Astrocyte (in vitro differentiated cells and primary cell): ENCODE data around the gene PI16. TPM values are rescaled to one million over a fixed set of nuclear protein-coding genes. Genes with fewer than 3 reads are reported as not detected.
A peak's percentile ranks its signal among the peaks of the same experiment; 100 is the strongest.

Experiments
- DNase-seq: peaks from one replicate; pipeline ENCODE4 v3.0.0-alpha.2; 2010; ENCODE audit warnings: low read depth
- FAIRE-seq: peaks from 2 replicates; lab custom pipeline; 2011; peaks lifted over from hg19 to GRCh38; lab: Jason Lieb, UNC
- H2AFZ ChIP-seq: 2 replicates; pipeline ENCODE4 v1.6.0; 2012; ENCODE audit warnings: low read depth, low read length, inconsistent platforms
- H3K27ac ChIP-seq: 2 replicates; pipeline ENCODE4 v1.5.1; 2011; ENCODE audit warnings: low read depth, low read length, inconsistent platforms
- H3K27me3 ChIP-seq: 2 replicates; pipeline ENCODE4 v1.6.0; 2011; ENCODE audit warnings: low read length, inconsistent platforms; ENCODE audit not compliant: insufficient read depth
- H3K36me3 ChIP-seq: 2 replicates; pipeline ENCODE4 v1.5.1; 2011; ENCODE audit warnings: low read length, inconsistent platforms; ENCODE audit not compliant: insufficient read depth
- H3K4me1 ChIP-seq: 2 replicates; pipeline ENCODE4 v1.5.1; 2011; ENCODE audit warnings: low read length, inconsistent platforms; ENCODE audit not compliant: insufficient read depth
- H3K4me2 ChIP-seq: 2 replicates; pipeline ENCODE4 v1.6.0; 2012; ENCODE audit warnings: low read length, inconsistent platforms
- H3K4me3 ChIP-seq: 2 replicates; pipeline ENCODE4 v1.5.1; 2011; ENCODE audit warnings: low read depth, mild to moderate bottlenecking, low read length, inconsistent platforms; ENCODE audit not compliant: insufficient read depth
- H3K79me2 ChIP-seq: 2 replicates; pipeline ENCODE4 v1.6.0; 2012; ENCODE audit warnings: mild to moderate bottlenecking, low read length, inconsistent platforms; ENCODE audit not compliant: insufficient read depth
- H3K9ac ChIP-seq: 2 replicates; pipeline ENCODE4 v1.6.0; 2012; ENCODE audit warnings: mild to moderate bottlenecking, low read length, inconsistent platforms
- H3K9me3 ChIP-seq: 2 replicates; pipeline ENCODE4 v1.5.1; 2012; ENCODE audit warnings: low read depth, mild to moderate bottlenecking, low read length, inconsistent platforms; ENCODE audit not compliant: insufficient read depth
- H4K20me1 ChIP-seq: 2 replicates; pipeline ENCODE4 v1.6.0; 2012; ENCODE audit warnings: low read length, inconsistent platforms; ENCODE audit not compliant: insufficient read depth
- H3K27ac Mint-ChIP-seq: one replicate; pipeline ENCODE4 v1.8.0; 2021; ENCODE audit warnings: mild to moderate bottlenecking, mixed read lengths; ENCODE audit not compliant: unreplicated experiment
- H3K27me3 Mint-ChIP-seq: one replicate; pipeline ENCODE4 v1.8.0; 2021; ENCODE audit warnings: low read depth, mixed read lengths; ENCODE audit not compliant: unreplicated experiment
- H3K36me3 Mint-ChIP-seq: one replicate; pipeline ENCODE4 v1.8.0; 2021; ENCODE audit warnings: low read depth, mixed read lengths; ENCODE audit not compliant: unreplicated experiment
- H3K4me1 Mint-ChIP-seq: one replicate; pipeline ENCODE4 v1.8.0; 2021; ENCODE audit warnings: low read depth, mixed read lengths; ENCODE audit not compliant: unreplicated experiment
- H3K4me3 Mint-ChIP-seq: one replicate; pipeline ENCODE4 v1.8.0; 2021; ENCODE audit warnings: mild to moderate bottlenecking, moderate library complexity, mixed read lengths; ENCODE audit not compliant: unreplicated experiment
- H3K9me3 Mint-ChIP-seq: one replicate; pipeline ENCODE4 v1.8.0; 2021; ENCODE audit warnings: mild to moderate bottlenecking, mixed read lengths; ENCODE audit not compliant: unreplicated experiment
- CTCF ChIP-seq: IDR thresholded peaks from 2 replicates; pipeline ENCODE4 v1.5.1; 2011; ENCODE audit warnings: low read depth, mild to moderate bottlenecking, inconsistent platforms, low read length, moderate library complexity; ENCODE audit not compliant: insufficient read depth
- EZH2 ChIP-seq: IDR thresholded peaks from 2 replicates; pipeline ENCODE4 v1.6.1; 2012; ENCODE audit warnings: mild to moderate bottlenecking, low read length, inconsistent platforms; ENCODE audit not compliant: insufficient read depth
- total RNA-seq: library from RNA; stranded (reverse); gene quantifications from 2 replicates; pipeline ENCODE4 v1.2.1, GENCODE V29; 2021

Gene PI16
- total RNA-seq, 1 donor from 2014 or later: not detected

- peaks cover 48% of the 10 kb centered on the region for H3K4me1 Mint-ChIP-seq
- H3K27ac ChIP-seq: no peak overlapping the region
These were observed 40.2 kb upstream of the PI16 start for GRCh38 chr6:36914227-36914794.

DNA sequence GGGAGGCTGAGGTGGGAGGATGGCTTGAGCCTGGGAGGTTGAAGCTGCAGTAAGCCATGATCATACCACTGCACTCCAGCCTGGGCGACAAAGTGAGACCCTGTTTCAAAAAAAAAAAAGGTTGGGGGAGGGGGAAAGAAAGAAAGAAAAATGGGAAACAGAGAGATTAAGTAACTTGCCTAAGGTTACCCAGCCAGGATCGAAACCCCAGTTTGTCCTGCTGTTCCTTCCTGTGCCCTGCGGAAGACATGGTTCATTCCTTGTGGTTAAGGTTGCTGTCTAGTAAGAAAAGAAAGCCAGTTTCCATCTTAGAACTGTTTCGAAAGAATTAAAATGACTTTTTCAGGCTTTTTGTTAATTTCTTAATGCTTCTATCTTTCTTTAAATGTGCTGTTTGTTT, 38.9 kb upstream of the PI16 start:
- peaks cover 16% of the 10 kb centered on the region for H3K36me3 Mint-ChIP-seq
- FAIRE-seq: no peak
- Histone ChIP-seq H3K36me3 (peaks cover 14% of the 10 kb centered on the region), H4K20me1 (peaks cover 45% of the 10 kb centered on the region), H3K79me2 (no peaks in the 10 kb centered on the region), H3K9me3 (no peaks in the 10 kb centered on the region), H2AFZ (no peak overlapping the region), H3K27me3 (no peaks in the 10 kb centered on the region), H3K4me1 (peaks cover 20% of the 10 kb centered on the region), H3K4me2 (no peak overlapping the region), H3K9ac (no peak overlapping the region), H3K27ac (no peak overlapping the region), H3K4me3 (no peak overlapping the region)
- peak overlapping the region; percentile 89 for H3K27ac Mint-ChIP-seq
- no peaks in the 10 kb centered on the region for H3K27me3 Mint-ChIP-seq
- H3K4me3 Mint-ChIP-seq: peak overlapping the region; percentile 13
- peaks cover 52% of the 10 kb centered on the region for H3K4me1 Mint-ChIP-seq
- DNase-seq: no peak
- TF ChIP-seq CTCF (no peak), EZH2 (no peak)
- no peaks in the 10 kb centered on the region for H3K9me3 Mint-ChIP-seq

More at GRCh38 chr6:36914227-36914794, 40.2 kb upstream of the PI16 start:
- Histone ChIP-seq H2AFZ (no peak overlapping the region), H3K4me1 (peaks cover 20% of the 10 kb centered on the region), H3K4me2 (no peak overlapping the region), H3K4me3 (no peak overlapping the region), H3K27me3 (no peaks in the 10 kb centered on the region), H3K79me2 (no peaks in the 10 kb centered on the region), H3K9ac (no peak overlapping the region), H4K20me1 (peaks cover 49% of the 10 kb centered on the region), H3K36me3 (peaks cover 9% of the 10 kb centered on the region), H3K9me3 (no peaks in the 10 kb centered on the region)
- Mint-ChIP-seq H3K9me3 (no peaks in the 10 kb centered on the region), H3K27ac (peak overlapping the region; percentile 26), H3K36me3 (peaks cover 12% of the 10 kb centered on the region), H3K4me3 (no peak overlapping the region), H3K27me3 (no peaks in the 10 kb centered on the region)
- FAIRE-seq (no peak), DNase-seq (no peak)
- no peak for TF ChIP-seq CTCF
- TF ChIP-seq EZH2: no peak

- FAIRE-seq: no peak
These were observed 38.4 kb upstream of the PI16 start for GRCh38 chr6:36916126-36916525.

More at GRCh38 chr6:36916126-36916525, 38.4 kb upstream of the PI16 start:
- Histone ChIP-seq H3K9ac (no peak overlapping the region), H3K4me3 (no peak overlapping the region), H4K20me1 (peaks cover 44% of the 10 kb centered on the region), H3K27ac (no peak overlapping the region), H3K79me2 (no peaks in the 10 kb centered on the region), H3K27me3 (no peaks in the 10 kb centered on the region), H3K36me3 (peaks cover 14% of the 10 kb centered on the region), H2AFZ (no peak overlapping the region), H3K4me2 (no peak overlapping the region), H3K9me3 (no peaks in the 10 kb centered on the region), H3K4me1 (peaks cover 20% of the 10 kb centered on the region)
- H3K9me3 Mint-ChIP-seq: no peaks in the 10 kb centered on the region
- peaks cover 16% of the 10 kb centered on the region for H3K36me3 Mint-ChIP-seq
- H3K27ac Mint-ChIP-seq: peak overlapping the region; percentile 89
- no peak for DNase-seq
- TF ChIP-seq EZH2: no peak
- TF ChIP-seq CTCF: no peak
- H3K4me1 Mint-ChIP-seq: peaks cover 52% of the 10 kb centered on the region
- H3K27me3 Mint-ChIP-seq: no peaks in the 10 kb centered on the region
- H3K4me3 Mint-ChIP-seq: peak overlapping the region; percentile 13
